Subcutaneous abdominal adipose tissue (tissue), 5 donors: ENCODE measurements around the gene ADORA2B.

Source experiments
- H3K27ac ChIP-seq: one replicate; pipeline ENCODE4 v1.7.0; 2013; ENCODE audit warnings: low read depth, mild to moderate bottlenecking, inconsistent platforms, low read length, moderate library complexity
- H3K27me3 ChIP-seq, 5 donors: one replicate each; pipeline ENCODE4 v1.7.0; 2013; ENCODE audit warnings: low read length in 5 of 5, inconsistent platforms in 1 of 5; ENCODE audit not compliant: control insufficient read depth in 5 of 5, insufficient read depth in 4 of 5
- H3K36me3 ChIP-seq, 5 donors: one replicate each; pipeline ENCODE4 v1.7.0; 2013; ENCODE audit warnings: low read length in 5 of 5; ENCODE audit not compliant: control insufficient read depth in 5 of 5, insufficient read depth in 5 of 5
- H3K4me1 ChIP-seq, 5 donors: one replicate each; pipeline ENCODE4 v1.7.0; 2013; ENCODE audit warnings: low read length in 5 of 5, mild to moderate bottlenecking in 3 of 5, moderate library complexity in 1 of 5; ENCODE audit not compliant: control insufficient read depth in 5 of 5, insufficient read depth in 5 of 5
- H3K4me3 ChIP-seq, 5 donors: one replicate each; pipeline ENCODE4 v1.7.0; 2013; ENCODE audit warnings: low read length in 5 of 5, low read depth in 1 of 5
- H3K9ac ChIP-seq, 5 donors: one replicate each; pipeline ENCODE4 v1.7.0; 2013; ENCODE audit warnings: low read length in 5 of 5, mild to moderate bottlenecking in 4 of 5, moderate library complexity in 3 of 5
- H3K9me3 ChIP-seq, 5 donors: one replicate each; pipeline ENCODE4 v1.7.0; 2013; ENCODE audit warnings: low read length in 5 of 5; ENCODE audit not compliant: control insufficient read depth in 5 of 5
- donor health status: healthy.
- donor health status: healthy.
- donor health status: healthy.
- donor health status: healthy.
- donor health status: healthy.

ADORA2B gene

GRCh38 chr17:16023881-16024280 lies 79.0 kb downstream of the ADORA2B start:
- Histone ChIP-seq H3K36me3 (peaks cover 45 to 61% (median 50%) of the 10 kb centered on the region in 5 donors), H3K27me3 (no peaks in the 10 kb centered on the region), H3K4me3 (no peak overlapping the region), H3K9me3 (no peaks in the 10 kb centered on the region), H3K27ac (no peak overlapping the region), H3K9ac (no peak overlapping the region), H3K4me1 (peaks cover 0 to 6% (median 0%) of the 10 kb centered on the region in 5 donors)

GRCh38 chr17:16025202-16025601 lies 80.3 kb downstream of the ADORA2B start:
- Histone ChIP-seq H3K27me3 (no peaks in the 10 kb centered on the region), H3K36me3 (peaks cover 58 to 73% (median 62%) of the 10 kb centered on the region in 5 donors)

More at GRCh38 chr17:16025202-16025601, 80.3 kb downstream of the ADORA2B start:
- Histone ChIP-seq H3K27ac (no peak overlapping the region), H3K4me1 (peaks cover 0 to 4% (median 0%) of the 10 kb centered on the region in 5 donors), H3K9ac (no peak overlapping the region), H3K4me3 (no peak overlapping the region), H3K9me3 (no peaks in the 10 kb centered on the region)
